Medulla oblongata (tissue), 1 donor: ENCODE results near the gene PHGDH.
"Not testable (repeated sequence)": the region's sequence is repeated elsewhere in the genome, so short reads cannot be mapped to it uniquely, and the experiment has no call there.

ENCODE experiments used
- DNase-seq: peaks from one replicate; pipeline ENCODE4 v3.0.0-alpha.2; 2015; ENCODE audit errors: extremely low spot score

PHGDH gene

GRCh38 chr1:119764220-119764619 lies 52.5 kb downstream of the PHGDH start:
- DNase-seq: no peak

- peak; percentile 85 for DNase-seq
Measured at GRCh38 chr1:119766374-119766794, 54.6 kb downstream of the PHGDH start.

- DNase-seq: no peak
Measured at GRCh38 chr1:119767486-119767885, 55.8 kb downstream of the PHGDH start.

GRCh38 chr1:119768778-119769177 lies 57.0 kb downstream of the PHGDH start, which contains the start of gene HMGCS2:
TSS of gene HMGCS2 (minus strand) at chr1:119768905. CDS start at chr1:119768844, 61 bp downstream.
- DNase-seq: no peak

GRCh38 chr1:119771016-119771415 lies 59.3 kb downstream of the PHGDH start:
- peak; percentile 33 for DNase-seq

GRCh38 chr1:119771770-119772169 lies 60.0 kb downstream of the PHGDH start:
- DNase-seq: no peak

- no peak for DNase-seq
Measured at GRCh38 chr1:119772298-119772697, 60.6 kb downstream of the PHGDH start.

- DNase-seq: no peak
Measured at GRCh38 chr1:119773711-119774241, 62.0 kb downstream of the PHGDH start.

- no peak for DNase-seq
Measured at GRCh38 chr1:119774746-119775490, 63.2 kb downstream of the PHGDH start.

GRCh38 chr1:119778359-119778758 lies 66.6 kb downstream of the PHGDH start:
- DNase-seq: no peak

- no peak for DNase-seq
Measured at GRCh38 chr1:119778886-119779560, 67.3 kb downstream of the PHGDH start.

GRCh38 chr1:119779869-119780356 lies 68.2 kb downstream of the PHGDH start:
- no peak for DNase-seq

GRCh38 chr1:119781434-119782210 lies 69.9 kb downstream of the PHGDH start:
- no peak for DNase-seq

GRCh38 chr1:119782631-119783325 lies 71.0 kb downstream of the PHGDH start:
- DNase-seq: no peak

GRCh38 chr1:119783354-119784185 lies 71.8 kb downstream of the PHGDH start:
- no peak for DNase-seq

GRCh38 chr1:119784191-119784781 lies 72.6 kb downstream of the PHGDH start:
- no peak for DNase-seq

- not testable (repeated sequence) for DNase-seq
Measured at GRCh38 chr1:119786046-119786445, 74.3 kb downstream of the PHGDH start.

- not testable (repeated sequence) for DNase-seq
Measured at GRCh38 chr1:119786473-119787050, 74.8 kb downstream of the PHGDH start.

GRCh38 chr1:119787776-119788175 lies 76.0 kb downstream of the PHGDH start:
- no peak for DNase-seq
